Endothelial cell of umbilical vein (primary cell): Measurements from ENCODE around the gene FANCD2. TPM values are rescaled to one million over a fixed set of nuclear protein-coding genes. Genes with fewer than 3 reads are reported as not detected.

Experiments used
- BruUV-seq: library from RNA; stranded (reverse); fragments of 400-500 nt; replicated peaks from 2 replicates; lab custom pipeline; 2021; lab: Mats Ljungman, UMichigan
- CTCF ChIA-PET: fragments of 300-600, 350-600 bp; sonication (Branson Sonifier 250); formaldehyde crosslinking; loops from one replicate; lab custom pipeline; 2021; ENCODE audit warnings: antibody characterized with exemption, inconsistent platforms; lab: Charles Lee
- POLR2A ChIA-PET: fragments of 300-600, 350-600 bp; sonication (Branson Sonifier 250); formaldehyde crosslinking; loops from one replicate; lab custom pipeline; 2021; ENCODE audit warnings: antibody characterized with exemption, inconsistent platforms; lab: Charles Lee
- DNase-seq: peaks from one replicate; pipeline ENCODE4 v3.0.0-alpha.2; 2011; ENCODE audit warnings: low read depth, low spot score
- FAIRE-seq: peaks from 2 replicates; lab custom pipeline; 2011; peaks lifted over from hg19 to GRCh38; lab: Jason Lieb, UNC
- H2AFZ ChIP-seq: 2 replicates; pipeline ENCODE4 v1.6.0; 2012; ENCODE audit warnings: low read depth, low read length, control low read depth, inconsistent platforms
- H3K27ac ChIP-seq: 2 replicates; pipeline ENCODE4 v1.5.1; 2011; ENCODE audit warnings: low read depth, mild to moderate bottlenecking, control low read depth, low read length, moderate library complexity; ENCODE audit not compliant: insufficient read depth
- H3K27me3 ChIP-seq, 2 experiments: 2 replicates each; pipeline versions ENCODE4 v1.6.0 to v1.6.1; 2011; ENCODE audit warnings: low read length in 2 of 2, mixed read lengths in 1 of 2; ENCODE audit not compliant: control insufficient read depth in 2 of 2, insufficient read depth in 2 of 2
- H3K36me3 ChIP-seq, 2 experiments: 2 replicates in 1 of 2; 3 replicates in 1 of 2; pipeline ENCODE4 v1.5.1; 2011; ENCODE audit warnings: low read length in 2 of 2, mild to moderate bottlenecking in 1 of 2, moderate library complexity in 1 of 2; ENCODE audit not compliant: control insufficient read depth in 2 of 2, insufficient read depth in 2 of 2; ENCODE audit errors: extremely low read depth in 1 of 2
- H3K4me1 ChIP-seq: 3 replicates; pipeline ENCODE4 v1.5.1; 2011; ENCODE audit warnings: mild to moderate bottlenecking, low read length; ENCODE audit not compliant: control insufficient read depth, insufficient read depth; ENCODE audit errors: extremely low read depth
- H3K4me2 ChIP-seq: 2 replicates; pipeline ENCODE4 v1.6.1; 2011; ENCODE audit warnings: low read length, control low read depth, mixed read lengths; ENCODE audit not compliant: insufficient read depth
- H3K4me3 ChIP-seq, 3 experiments: fragments of 200-600 bp in 1 of 3; sonication (generic), shearing (Covaris generic) in 1 of 3; replicated peaks in 1 of 3; 2 replicates each; pipeline ENCODE4 v1.5.1; 2011 to 2016; ENCODE audit warnings: control low read depth in 3 of 3, low read length in 3 of 3, mild to moderate bottlenecking in 2 of 3, inconsistent platforms in 1 of 3, low read depth in 1 of 3, moderate library complexity in 1 of 3; ENCODE audit not compliant: insufficient read depth in 1 of 3
- H3K79me2 ChIP-seq: 2 replicates; pipeline ENCODE4 v1.6.0; 2012; ENCODE audit warnings: low read length, inconsistent platforms; ENCODE audit not compliant: control insufficient read depth, insufficient read depth
- H3K9ac ChIP-seq: replicated peaks from 2 replicates; pipeline ENCODE3; 2011; ENCODE audit warnings: low read length, control low read depth; ENCODE audit not compliant: insufficient read depth; ENCODE audit errors: extremely low read depth
- H3K9me1 ChIP-seq: replicated peaks from 3 replicates; pipeline ENCODE4 v1.6.0; 2011; ENCODE audit warnings: mild to moderate bottlenecking, low read length; ENCODE audit not compliant: control insufficient read depth, insufficient read depth; ENCODE audit errors: extremely low read depth
- H3K9me3 ChIP-seq: replicated peaks from 2 replicates; pipeline ENCODE4 v1.5.1; 2012; ENCODE audit warnings: low read length, inconsistent platforms; ENCODE audit not compliant: control insufficient read depth, insufficient read depth
- H4K20me1 ChIP-seq: replicated peaks from 2 replicates; pipeline ENCODE3; 2011; ENCODE audit warnings: mild to moderate bottlenecking, low read length; ENCODE audit not compliant: control insufficient read depth, insufficient read depth; ENCODE audit errors: extremely low read depth
- EZH2 ChIP-seq: IDR thresholded peaks from 2 replicates; pipeline ENCODE4 v1.6.1; 2012; ENCODE audit warnings: borderline replicate concordance, low read depth, mild to moderate bottlenecking, moderate library complexity, low read length, inconsistent platforms; ENCODE audit not compliant: severe bottlenecking
- FOS ChIP-seq: IDR thresholded peaks from 2 replicates; pipeline ENCODE4 v1.6.1; 2011; ENCODE audit warnings: mild to moderate bottlenecking, low read length, moderate library complexity, borderline replicate concordance; ENCODE audit not compliant: insufficient read depth
- GATA2 ChIP-seq: IDR thresholded peaks from 2 replicates; pipeline ENCODE4 v1.7.0; 2011; ENCODE audit warnings: low read depth, mild to moderate bottlenecking, moderate library complexity, mixed read lengths, low read length; ENCODE audit not compliant: insufficient read length, insufficient read depth
- JUN ChIP-seq: IDR thresholded peaks from 2 replicates; pipeline ENCODE4 v1.6.1; 2011; ENCODE audit warnings: borderline replicate concordance, low read depth; ENCODE audit not compliant: insufficient read length, insufficient read depth
- MYC ChIP-seq: IDR thresholded peaks from one replicate; pipeline ENCODE4 v1.6.1; 2011; ENCODE audit warnings: mild to moderate bottlenecking, low read depth, low read length
- POLR2A ChIP-seq: IDR thresholded peaks from 2 replicates; pipeline ENCODE4 v1.6.1; 2012; ENCODE audit warnings: low read depth, mild to moderate bottlenecking, control low read depth, low read length
- POLR2AphosphoS5 ChIP-seq: IDR thresholded peaks from 2 replicates; pipeline ENCODE4 v1.6.1; 2012; ENCODE audit warnings: low read depth, mild to moderate bottlenecking, control low read depth, low read length, moderate library complexity; ENCODE audit not compliant: insufficient read depth
- dilution Hi-C: fragments of 300-500 bp; cut with MboI; formaldehyde crosslinking; loops from one replicate; pipeline ENCODE4 v1.15.0; 2019; ENCODE audit warnings: low sequenced_read_pairs; ENCODE audit not compliant: extremely low pct_ligation_motif_present
- intact Hi-C: fragments of 100-400 bp; cut with micrococcal nuclease; formaldehyde crosslinking; loops from one replicate; pipeline ENCODE4 v1.10.0; 2022
- polyA plus RNA-seq, 4 experiments: library from polyadenylated mRNA; depleted of rRNA in 3 of 4; stranded (reverse) in 3 of 4; unstranded in 1 of 4; fragments of >200 nt; gene quantifications; 2 replicates each; pipeline versions ENCODE4 v1.2.1 to v1.2.3, GENCODE V29; 2011 to 2012; ENCODE audit warnings: missing spikeins in 1 of 4
- total RNA-seq: library from RNA; stranded (reverse); gene quantifications from 2 replicates; pipeline ENCODE4 v1.2.3, GENCODE V29; 2021
- TF ChIP-seq, protein P1 (sequence below): IDR thresholded peaks from 2 replicates; pipeline ENCODE4 v1.6.1; 2011; ENCODE audit not compliant: insufficient read depth, insufficient read length
- TF ChIP-seq, protein P2 (sequence below), 2 donors: IDR thresholded peaks; 1 replicate in 1 of 2; 2 replicates in 1 of 2; pipeline ENCODE4 v1.5.1; 2011; ENCODE audit warnings: low read length in 2 of 2, mild to moderate bottlenecking in 2 of 2, moderate library complexity in 2 of 2, control low read depth in 1 of 2, inconsistent platforms in 1 of 2, low read depth in 1 of 2; ENCODE audit not compliant: insufficient read depth in 1 of 2; ENCODE audit errors: extremely low read depth in 1 of 2

FANCD2 gene
- total and polyA plus RNA-seq, 2 donors (not counting 3 experiments of a cell fraction or from before 2014, with no cell fraction given) = 8.2 to 26.8 TPM

DNA sequence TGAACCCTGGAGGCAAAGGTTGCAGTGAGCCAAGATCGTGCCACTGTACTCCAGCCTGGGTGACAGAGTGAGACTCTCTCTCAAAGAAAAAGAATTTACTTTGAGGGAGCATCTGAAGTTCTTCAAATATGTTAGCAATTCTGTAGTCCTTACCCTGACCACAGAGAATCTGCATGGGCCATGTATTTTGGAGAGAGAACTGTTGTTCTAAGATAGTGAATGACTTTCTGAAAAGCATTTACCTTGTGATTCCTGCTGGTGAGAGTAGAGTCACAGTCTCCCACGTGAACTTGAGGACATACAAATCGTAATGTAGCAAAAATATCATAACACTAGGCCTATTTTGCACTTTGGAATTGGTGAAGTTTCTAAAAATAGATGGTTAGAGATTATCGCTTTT is 93.1 kb downstream of the FANCD2 start:
- POLR2A ChIA-PET = no interaction called here
- Histone ChIP-seq H3K27ac (no peak overlapping the region), H3K27me3 (no peaks in the 10 kb centered on the region), H2AFZ (no peak overlapping the region), H3K9me3 (no peaks in the 10 kb centered on the region), H3K9ac (no peak overlapping the region), H3K79me2 (peaks cover 73% of the 10 kb centered on the region), H3K36me3 (peaks cover 3% of the 10 kb centered on the region in 2 experiments), H3K9me1 (no peaks in the 10 kb centered on the region), H4K20me1 (peaks cover 3% of the 10 kb centered on the region), H3K4me2 (no peak overlapping the region), H3K4me1 (peaks cover 9% of the 10 kb centered on the region), H3K4me3 (no peak overlapping the region)
- no peak for FAIRE-seq
- intact Hi-C loops = loop anchor here (10.0 kb wide), 1 partner anchor 135 kb away; the partner anchor contains the start of gene EMC3
- DNase-seq = no peak
- CTCF ChIA-PET = no interaction called here
- no TSS peak for BruUV-seq
- TF ChIP-seq JUN (no peak), GATA2 (no peak), EZH2 (no peak), MYC (no peak), FOS (no peak), POLR2AphosphoS5 (no peak), POLR2A (no peak)
- TF ChIP-seq, protein P1, sequence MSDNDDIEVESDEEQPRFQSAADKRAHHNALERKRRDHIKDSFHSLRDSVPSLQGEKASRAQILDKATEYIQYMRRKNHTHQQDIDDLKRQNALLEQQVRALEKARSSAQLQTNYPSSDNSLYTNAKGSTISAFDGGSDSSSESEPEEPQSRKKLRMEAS = no peak
- TF ChIP-seq, protein P2, sequence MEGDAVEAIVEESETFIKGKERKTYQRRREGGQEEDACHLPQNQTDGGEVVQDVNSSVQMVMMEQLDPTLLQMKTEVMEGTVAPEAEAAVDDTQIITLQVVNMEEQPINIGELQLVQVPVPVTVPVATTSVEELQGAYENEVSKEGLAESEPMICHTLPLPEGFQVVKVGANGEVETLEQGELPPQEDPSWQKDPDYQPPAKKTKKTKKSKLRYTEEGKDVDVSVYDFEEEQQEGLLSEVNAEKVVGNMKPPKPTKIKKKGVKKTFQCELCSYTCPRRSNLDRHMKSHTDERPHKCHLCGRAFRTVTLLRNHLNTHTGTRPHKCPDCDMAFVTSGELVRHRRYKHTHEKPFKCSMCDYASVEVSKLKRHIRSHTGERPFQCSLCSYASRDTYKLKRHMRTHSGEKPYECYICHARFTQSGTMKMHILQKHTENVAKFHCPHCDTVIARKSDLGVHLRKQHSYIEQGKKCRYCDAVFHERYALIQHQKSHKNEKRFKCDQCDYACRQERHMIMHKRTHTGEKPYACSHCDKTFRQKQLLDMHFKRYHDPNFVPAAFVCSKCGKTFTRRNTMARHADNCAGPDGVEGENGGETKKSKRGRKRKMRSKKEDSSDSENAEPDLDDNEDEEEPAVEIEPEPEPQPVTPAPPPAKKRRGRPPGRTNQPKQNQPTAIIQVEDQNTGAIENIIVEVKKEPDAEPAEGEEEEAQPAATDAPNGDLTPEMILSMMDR (IDR thresholded peaks at IDR 0.05; ENCODE audit: extremely low read depth in 1 of 2, insufficient read depth in 1 of 2, low read depth in 1 of 2, low read length in 2 of 2) = no peak
- dilution Hi-C loops = no loop called here
